WTC11 (cell line): ENCODE results near the gene DNAAF1.

Experiments used
- ATF3 ChIP-seq: sonication (generic); formaldehyde crosslinking; conservative IDR thresholded peaks from 2 replicates; pipeline ENCODE4 v1.8.1; 2022; ENCODE audit warnings: mild to moderate bottlenecking, missing genetic modification reagents
- ATF6 ChIP-seq: sonication (generic); formaldehyde crosslinking; IDR thresholded peaks from 2 replicates; pipeline ENCODE4 v1.8.1; 2023; ENCODE audit warnings: mild to moderate bottlenecking, missing genetic modification reagents
- CREB1 ChIP-seq: sonication (generic); formaldehyde crosslinking; IDR thresholded peaks from 2 replicates; pipeline ENCODE4 v1.8.0; 2023; ENCODE audit warnings: mild to moderate bottlenecking, missing genetic modification reagents
- CTCF ChIP-seq: fragments of 200-600 bp; IDR thresholded peaks from 2 replicates; pipeline ENCODE4 v1.8.0; 2022; ENCODE audit warnings: antibody characterized with exemption
- MAX ChIP-seq: sonication (generic); formaldehyde crosslinking; IDR thresholded peaks from 2 replicates; pipeline ENCODE4 v1.8.0; 2022; ENCODE audit warnings: mild to moderate bottlenecking, missing genetic modification reagents
- RELA ChIP-seq: sonication (generic); formaldehyde crosslinking; IDR thresholded peaks from 2 replicates; pipeline ENCODE4 v1.8.1; 2022; ENCODE audit warnings: missing genetic modification reagents, mild to moderate bottlenecking, borderline replicate concordance
- TF ChIP-seq, protein P1 (sequence below): fragments of 250-450 bp; sonication (Bioruptor Pico); IDR thresholded peaks from 2 replicates; pipeline ENCODE4 v1.8.0; 2021; ENCODE audit warnings: mild to moderate bottlenecking
- TF ChIP-seq, protein P2 (sequence below): sonication (generic); formaldehyde crosslinking; IDR thresholded peaks from 2 replicates; pipeline ENCODE4 v1.8.1; 2022; ENCODE audit warnings: low read depth, missing genetic modification reagents, borderline replicate concordance

- no peak for TF ChIP-seq CTCF
- no peak for TF ChIP-seq MAX (CRISPR knock-in tag)
- TF ChIP-seq, protein P1, sequence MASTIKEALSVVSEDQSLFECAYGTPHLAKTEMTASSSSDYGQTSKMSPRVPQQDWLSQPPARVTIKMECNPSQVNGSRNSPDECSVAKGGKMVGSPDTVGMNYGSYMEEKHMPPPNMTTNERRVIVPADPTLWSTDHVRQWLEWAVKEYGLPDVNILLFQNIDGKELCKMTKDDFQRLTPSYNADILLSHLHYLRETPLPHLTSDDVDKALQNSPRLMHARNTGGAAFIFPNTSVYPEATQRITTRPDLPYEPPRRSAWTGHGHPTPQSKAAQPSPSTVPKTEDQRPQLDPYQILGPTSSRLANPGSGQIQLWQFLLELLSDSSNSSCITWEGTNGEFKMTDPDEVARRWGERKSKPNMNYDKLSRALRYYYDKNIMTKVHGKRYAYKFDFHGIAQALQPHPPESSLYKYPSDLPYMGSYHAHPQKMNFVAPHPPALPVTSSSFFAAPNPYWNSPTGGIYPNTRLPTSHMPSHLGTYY: no peak
- no peak for TF ChIP-seq CREB1
- no peak for TF ChIP-seq RELA (CRISPR knock-in tag)
- no peak for TF ChIP-seq ATF3
- TF ChIP-seq, protein P2, sequence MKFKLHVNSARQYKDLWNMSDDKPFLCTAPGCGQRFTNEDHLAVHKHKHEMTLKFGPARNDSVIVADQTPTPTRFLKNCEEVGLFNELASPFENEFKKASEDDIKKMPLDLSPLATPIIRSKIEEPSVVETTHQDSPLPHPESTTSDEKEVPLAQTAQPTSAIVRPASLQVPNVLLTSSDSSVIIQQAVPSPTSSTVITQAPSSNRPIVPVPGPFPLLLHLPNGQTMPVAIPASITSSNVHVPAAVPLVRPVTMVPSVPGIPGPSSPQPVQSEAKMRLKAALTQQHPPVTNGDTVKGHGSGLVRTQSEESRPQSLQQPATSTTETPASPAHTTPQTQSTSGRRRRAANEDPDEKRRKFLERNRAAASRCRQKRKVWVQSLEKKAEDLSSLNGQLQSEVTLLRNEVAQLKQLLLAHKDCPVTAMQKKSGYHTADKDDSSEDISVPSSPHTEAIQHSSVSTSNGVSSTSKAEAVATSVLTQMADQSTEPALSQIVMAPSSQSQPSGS: no peak
- TF ChIP-seq ATF6 (CRISPR knock-in tag): no peak
These were observed 6.1 kb upstream of the DNAAF1 start for GRCh38 chr16:84138824-84139627.
